ENCODE data around the gene COQ4. TPM values are rescaled to one million over a fixed set of nuclear protein-coding genes. Genes with fewer than 3 reads are reported as not detected.

The COQ4 gene
- total RNA-seq, 1 donor from 2014 or later = 28.9 TPM

DNA sequence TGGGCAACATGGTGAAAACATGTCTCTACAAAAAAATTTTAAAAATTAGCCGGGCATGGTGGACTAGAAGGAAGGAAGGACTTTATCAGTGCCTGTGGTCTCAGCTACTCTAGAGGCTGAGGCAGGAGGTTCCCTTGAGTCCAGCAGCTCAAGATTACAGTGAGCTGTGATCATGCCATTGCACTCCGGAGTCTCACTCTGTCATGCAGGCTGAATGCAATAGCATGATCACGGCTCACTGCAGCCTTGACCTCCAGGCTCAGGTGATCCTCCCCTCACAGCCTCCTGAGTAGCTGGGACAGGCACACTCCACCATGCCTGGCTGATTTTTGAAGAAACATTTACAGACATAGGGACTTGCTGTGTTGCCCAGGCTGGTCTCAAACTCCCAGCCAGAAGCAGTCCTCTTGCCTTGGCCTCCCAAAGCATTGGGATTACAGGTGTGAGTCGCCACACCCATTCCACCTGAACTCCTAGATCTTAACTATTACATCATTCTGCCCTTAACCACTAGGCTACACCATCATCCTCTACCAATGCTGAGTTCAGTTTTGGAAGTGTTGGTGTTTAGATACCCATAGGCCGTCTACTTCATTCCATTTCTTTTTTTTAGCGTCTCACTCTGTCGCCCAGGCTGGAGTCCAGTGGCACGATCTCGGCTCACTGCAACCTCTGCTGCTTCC lies 46.5 kb downstream of the COQ4 start:
- intact Hi-C loops (cut with DNase I) = no loop called here
- no peak for DNase-seq (ENCODE audit: low spot score)
- ATAC-seq = no peak

GRCh38 chr9:128370367-128370751 lies 47.7 kb downstream of the COQ4 start:
- intact Hi-C loops (cut with DNase I) = no loop called here
- ATAC-seq = no peak

DNA sequence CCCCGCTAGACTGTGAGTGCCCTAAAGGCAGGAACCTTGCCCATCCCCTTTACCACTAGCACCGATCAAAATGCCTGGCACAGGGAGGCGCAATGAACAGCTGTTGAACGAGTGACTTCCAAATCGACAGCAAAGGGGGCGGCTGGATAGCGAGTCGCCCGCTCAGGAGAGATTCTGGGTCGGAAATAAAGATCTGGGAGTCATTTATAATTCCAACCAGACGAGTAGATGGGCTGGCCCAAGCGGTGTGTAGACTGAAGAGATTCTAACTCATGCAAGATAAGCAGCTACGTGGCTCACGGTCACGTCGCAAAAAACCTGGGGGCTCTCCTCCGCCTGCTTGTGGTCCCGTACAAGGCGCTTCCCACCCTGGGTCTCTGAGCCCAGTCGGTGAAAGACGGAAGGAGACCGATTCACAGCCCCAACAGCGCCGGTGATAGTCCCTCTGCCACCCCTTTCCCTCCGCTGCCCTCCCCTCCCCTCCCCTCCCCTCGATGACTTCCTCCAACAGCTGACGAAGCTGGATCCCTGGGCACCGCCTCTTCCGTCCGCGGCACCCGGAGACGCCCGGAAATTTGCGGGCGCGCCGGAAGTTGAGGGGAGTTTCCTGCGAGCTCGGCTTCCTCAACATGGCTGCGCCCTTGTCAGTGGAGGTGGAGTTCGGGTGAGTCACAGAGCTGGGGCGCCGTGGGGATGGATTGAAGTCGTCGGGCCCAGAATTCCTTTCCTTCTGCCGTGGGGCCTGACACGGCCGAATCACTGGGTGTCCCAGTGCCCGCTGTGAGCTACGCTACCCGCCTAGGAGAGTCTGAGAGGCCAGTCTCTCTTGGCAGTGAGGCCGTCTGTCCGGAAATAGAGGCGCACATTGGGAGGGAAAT lies 48.4 kb downstream of the COQ4 start, which contains the start of gene URM1:
Gene URM1, plus strand, starts transcription at position 623 of the 878 bp plus-strand sequence. Its CDS starts 7 bp downstream, at position 630.
- DNase-seq (ENCODE audit: low spot score) (peak; percentile 96), ATAC-seq (peak; percentile 99)
- intact Hi-C loops (cut with DNase I) = no loop called here

More at GRCh38 chr9:128370367-128370751, 47.7 kb downstream of the COQ4 start:
- no peak for DNase-seq (ENCODE audit: low spot score)

GRCh38 chr9:128371630-128372117 lies 49.0 kb downstream of the COQ4 start:
- no peak for ATAC-seq
- intact Hi-C loops (cut with DNase I) = no loop called here

DNA sequence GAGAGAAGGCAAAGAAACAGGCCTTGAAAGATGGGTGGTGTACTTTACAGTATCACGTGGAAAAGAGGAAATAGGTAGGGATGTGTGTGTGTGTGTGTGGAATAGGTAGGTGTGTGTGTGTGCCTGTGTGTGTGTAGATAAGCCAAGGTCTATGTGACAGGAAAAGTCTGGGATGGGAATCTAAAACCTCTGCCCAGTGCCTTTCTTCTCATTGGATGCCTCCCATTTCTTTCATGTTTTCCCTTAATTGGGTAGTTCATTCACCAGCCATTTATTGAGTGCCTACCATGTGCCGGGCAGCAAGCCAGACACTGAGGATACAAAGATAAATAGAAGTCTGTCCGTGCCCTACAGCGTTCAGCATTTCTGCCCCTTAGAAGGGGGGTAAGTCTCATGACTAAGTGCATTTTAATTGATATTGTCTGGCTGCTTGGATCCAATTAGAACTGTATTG lies 49.6 kb downstream of the COQ4 start:
- intact Hi-C loops (cut with DNase I) = no loop called here
- ATAC-seq (no peak), DNase-seq (ENCODE audit: low spot score) (no peak)

More at GRCh38 chr9:128371630-128372117, 49.0 kb downstream of the COQ4 start:
- DNase-seq (ENCODE audit: low spot score) = no peak

GRCh38 chr9:128372784-128373183 lies 50.1 kb downstream of the COQ4 start:
- DNase-seq (ENCODE audit: low spot score) (no peak), ATAC-seq (no peak)
- intact Hi-C loops (cut with DNase I) = no loop called here

DNA sequence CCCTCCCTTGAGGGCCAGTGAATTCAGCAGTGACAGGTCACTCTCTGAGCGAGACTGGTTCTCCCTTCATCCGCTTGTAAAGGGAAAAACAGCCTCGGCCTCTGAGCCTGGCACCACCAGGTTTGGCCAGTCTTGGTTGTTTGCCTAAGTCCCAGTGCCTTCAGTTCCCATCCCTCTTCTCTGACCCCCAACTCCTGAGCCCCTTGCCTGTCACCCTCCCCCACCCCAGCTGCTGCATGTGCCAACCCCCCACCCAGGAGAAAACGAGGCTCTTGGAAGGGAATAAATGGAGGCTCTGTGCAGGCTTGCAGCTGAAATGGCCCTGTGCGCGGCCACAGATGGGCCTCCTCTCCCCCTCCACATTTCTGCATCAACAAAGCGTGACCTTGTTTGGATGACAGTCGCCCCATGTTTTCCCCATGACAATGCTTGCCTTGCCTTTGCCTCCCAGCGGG lies 51.6 kb downstream of the COQ4 start:
- DNase-seq (ENCODE audit: low spot score) = no peak
- no peak for ATAC-seq
- intact Hi-C loops (cut with DNase I) = no loop called here

DNA sequence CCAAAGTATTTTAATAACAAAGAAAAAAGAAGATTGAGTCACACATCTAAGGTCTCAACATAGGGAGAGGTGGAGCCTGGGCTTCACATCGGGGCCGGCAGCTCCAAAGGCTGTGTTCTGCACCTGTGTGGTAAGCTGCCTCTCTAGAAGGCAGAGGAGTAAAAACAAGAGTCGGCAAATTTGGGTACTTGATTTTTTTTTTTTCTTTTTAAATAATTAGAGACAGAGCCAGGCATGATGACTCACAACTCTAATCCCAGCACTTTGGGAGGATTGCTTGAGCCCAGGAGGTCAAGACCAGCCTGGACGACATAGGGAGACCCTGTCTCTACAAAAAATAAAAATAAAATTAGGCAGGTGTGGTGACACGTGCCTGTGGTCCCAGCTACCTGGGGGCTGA lies 53.2 kb downstream of the COQ4 start:
- intact Hi-C loops (cut with DNase I) = no loop called here
- no peak for DNase-seq (ENCODE audit: low spot score)
- ATAC-seq = no peak

DNA sequence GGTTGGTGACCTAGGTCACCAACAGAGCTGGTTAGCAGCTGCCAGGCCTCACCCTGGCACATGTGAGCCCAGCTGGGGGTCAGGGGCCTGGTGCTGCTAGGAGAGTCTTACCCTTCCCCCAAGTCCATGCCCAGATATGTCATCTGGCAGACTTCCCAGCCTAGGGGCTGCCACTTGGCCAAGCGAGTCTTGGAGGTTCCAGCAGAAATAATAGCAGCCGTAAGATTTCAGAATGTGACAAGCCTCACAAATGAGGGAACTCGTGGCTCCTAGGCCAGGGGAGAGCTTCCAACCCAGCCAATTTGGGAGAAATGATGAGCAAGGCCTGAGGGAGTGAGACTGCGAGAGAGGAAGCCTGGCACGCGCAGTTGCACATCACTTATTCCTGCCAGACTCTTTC lies 59.6 kb downstream of the COQ4 start:
- no peak for ATAC-seq
- no peak for DNase-seq (ENCODE audit: low spot score)
- intact Hi-C loops (cut with DNase I) = no loop called here

- ATAC-seq = no peak
- intact Hi-C loops (cut with DNase I) = no loop called here
- DNase-seq (ENCODE audit: low spot score) = no peak
Measured at GRCh38 chr9:128383007-128383753, 60.5 kb downstream of the COQ4 start.

Other genes with a start within 250 kb of the COQ4 start
- 33.8 TPM for gene PTGES2, start 195.1 kb upstream of the COQ4 start, total RNA-seq
- 6.0 TPM for gene LCN2, start 173.4 kb upstream of the COQ4 start, total RNA-seq
- gene BBLN, start 162.6 kb upstream of the COQ4 start, total RNA-seq = 42.1 TPM
- gene CIZ1, start 131.3 kb upstream of the COQ4 start, total RNA-seq = 140 TPM
- gene DNM1, start 119.5 kb upstream of the COQ4 start, total RNA-seq = 52.7 TPM
- gene GOLGA2, start 46.8 kb upstream of the COQ4 start, total RNA-seq = 119 TPM
- gene SWI5, start 46.6 kb upstream of the COQ4 start, total RNA-seq = 19.6 TPM
- 13.0 TPM for gene TRUB2, start 392 bp upstream of the COQ4 start, total RNA-seq
- gene SLC27A4, start 17.7 kb downstream of the COQ4 start, total RNA-seq = 13.9 TPM
- gene URM1, start 48.5 kb downstream of the COQ4 start, total RNA-seq = 41.9 TPM
- gene CERCAM, start 98.0 kb downstream of the COQ4 start, total RNA-seq = 41.7 TPM
- gene ODF2, start 133.2 kb downstream of the COQ4 start, total RNA-seq = 28.1 TPM
- gene GLE1, start 181.9 kb downstream of the COQ4 start, total RNA-seq = 19.3 TPM
- 794 TPM for gene SPTAN1, start 229.7 kb downstream of the COQ4 start, total RNA-seq